H1 (cell line): Measurements from ENCODE around the gene ACTRT3. TPM values are rescaled to one million over a fixed set of nuclear protein-coding genes. Genes with fewer than 3 reads are reported as not detected.

Experiments
- CTCF ChIA-PET: fragments of 300-600 bp; sonication (Branson Sonifier 250); formaldehyde crosslinking; loops from one replicate; lab custom pipeline; 2021; ENCODE audit not compliant: partially characterized antibody; lab: Charles Lee
- POLR2A ChIA-PET: fragments of 300-600 bp; sonication (Branson Sonifier 250); formaldehyde crosslinking; loops from one replicate; lab custom pipeline; 2021; ENCODE audit warnings: inconsistent platforms; ENCODE audit not compliant: partially characterized antibody; lab: Charles Lee
- DNase-seq, 2 experiments: peaks; one replicate each; pipeline versions ENCODE4 v3.0.0 to v3.0.0-alpha.2; 2010 to 2022; ENCODE audit warnings: low spot score in 2 of 2, low read depth in 1 of 2, mixed read lengths in 1 of 2
- FAIRE-seq: peaks from 2 replicates; lab custom pipeline; 2011; peaks lifted over from hg19 to GRCh38; lab: Jason Lieb, UNC
- H2AFZ ChIP-seq: 2 replicates; pipeline ENCODE4 v1.8.1; 2012; ENCODE audit warnings: low read length, inconsistent platforms
- H2AK5ac ChIP-seq: 2 replicates; pipeline ENCODE4 v1.6.1; 2013; ENCODE audit warnings: low read depth, low read length
- H2BK120ac ChIP-seq: replicated peaks from 2 replicates; pipeline ENCODE3; 2013; ENCODE audit warnings: low read depth, low read length, inconsistent platforms
- H2BK12ac ChIP-seq: 2 replicates; pipeline ENCODE4 v1.6.1; 2013; ENCODE audit warnings: low read depth, low read length
- H2BK15ac ChIP-seq: 2 replicates; pipeline ENCODE4 v1.6.1; 2013; ENCODE audit warnings: low read length
- H2BK20ac ChIP-seq: 2 replicates; pipeline ENCODE4 v1.6.1; 2013; ENCODE audit warnings: low read length
- H2BK5ac ChIP-seq: 2 replicates; pipeline ENCODE4 v1.6.1; 2013; ENCODE audit warnings: low read depth, low read length
- H3K14ac ChIP-seq: 2 replicates; pipeline ENCODE4 v1.6.1; 2013; ENCODE audit warnings: inconsistent platforms; ENCODE audit not compliant: insufficient read length
- H3K18ac ChIP-seq: 2 replicates; pipeline ENCODE4 v1.6.1; 2013; ENCODE audit warnings: low read length; ENCODE audit errors: extremely low read depth
- H3K23ac ChIP-seq: 2 replicates; pipeline ENCODE4 v1.6.1; 2013; ENCODE audit warnings: inconsistent platforms; ENCODE audit not compliant: insufficient read length
- H3K23me2 ChIP-seq: 2 replicates; pipeline ENCODE4 v1.6.1; 2013; ENCODE audit warnings: low read depth, low read length
- H3K27ac ChIP-seq: 2 replicates; pipeline ENCODE4 v1.6.1; 2011; ENCODE audit warnings: low read depth, low read length, inconsistent platforms
- H3K27me3 ChIP-seq, 4 experiments: replicated peaks in 1 of 4; 1 replicate in 1 of 4; 2 replicates in 3 of 4; pipeline versions ENCODE4 v1.6.1 to v1.8.1; 2011 to 2013; ENCODE audit warnings: low read length in 3 of 4, mild to moderate bottlenecking in 3 of 4, inconsistent platforms in 2 of 4, mixed read lengths in 2 of 4, moderate library complexity in 1 of 4; ENCODE audit not compliant: control insufficient read depth in 3 of 4, insufficient read depth in 3 of 4; ENCODE audit errors: extremely low read depth in 1 of 4
- H3K36me3 ChIP-seq, 4 experiments: 2 replicates each; pipeline versions ENCODE4 v1.6.1 to v1.8.1; 2011 to 2013; ENCODE audit warnings: mild to moderate bottlenecking in 4 of 4, low read length in 3 of 4, moderate library complexity in 2 of 4, control low read depth in 1 of 4, inconsistent platforms in 1 of 4; ENCODE audit not compliant: insufficient read depth in 4 of 4, control insufficient read depth in 2 of 4
- H3K4ac ChIP-seq: replicated peaks from 2 replicates; pipeline ENCODE3; 2013; ENCODE audit warnings: low read length, low read depth, mixed read lengths, inconsistent platforms; ENCODE audit not compliant: insufficient read length
- H3K4me1 ChIP-seq, 4 experiments: replicated peaks in 1 of 4; 1 replicate in 1 of 4; 2 replicates in 3 of 4; pipeline versions ENCODE4 v1.6.1 to v1.8.1; 2011 to 2013; ENCODE audit warnings: low read length in 3 of 4, inconsistent platforms in 2 of 4, mixed read lengths in 1 of 4; ENCODE audit not compliant: insufficient read depth in 4 of 4, control insufficient read depth in 3 of 4
- H3K4me2 ChIP-seq, 2 experiments: 2 replicates each; pipeline versions ENCODE4 v1.6.1 to v1.8.1; 2011 to 2013; ENCODE audit warnings: low read depth in 2 of 2, low read length in 2 of 2, control low read depth in 1 of 2, inconsistent platforms in 1 of 2, mild to moderate bottlenecking in 1 of 2; ENCODE audit not compliant: insufficient read depth in 1 of 2
- H3K4me3 ChIP-seq, 4 experiments: fragments of 200-600, 300-600 bp in 1 of 4; sonication (generic), shearing (Covaris generic), sonication (Bioruptor Twin) in 1 of 4; 2 replicates each; pipeline versions ENCODE4 v1.5.1 to v1.8.1; 2011 to 2016; ENCODE audit warnings: low read length in 4 of 4, low read depth in 3 of 4, control low read depth in 2 of 4, inconsistent platforms in 2 of 4, mild to moderate bottlenecking in 2 of 4, mixed read lengths in 1 of 4, moderate library complexity in 1 of 4; ENCODE audit not compliant: insufficient read depth in 2 of 4; ENCODE audit errors: extremely low read depth in 1 of 4
- H3K56ac ChIP-seq: replicated peaks from 2 replicates; pipeline ENCODE3; 2013; ENCODE audit warnings: low read depth, mild to moderate bottlenecking, mixed read lengths, low read length, inconsistent platforms; ENCODE audit not compliant: insufficient read length
- H3K79me1 ChIP-seq: 2 replicates; pipeline ENCODE4 v1.6.1; 2013; ENCODE audit warnings: low read depth, low read length, control low read depth
- H3K79me2 ChIP-seq, 2 experiments: 2 replicates each; pipeline versions ENCODE4 v1.6.1 to v1.8.1; 2012 to 2013; ENCODE audit warnings: low read length in 2 of 2, mild to moderate bottlenecking in 2 of 2, inconsistent platforms in 1 of 2; ENCODE audit not compliant: insufficient read depth in 2 of 2, control insufficient read depth in 1 of 2
- H3K9ac ChIP-seq, 4 experiments: replicated peaks in 1 of 4; 1 replicate in 1 of 4; 2 replicates in 3 of 4; pipeline versions ENCODE4 v1.6.1 to v1.8.1; 2011 to 2013; ENCODE audit warnings: low read depth in 3 of 4, low read length in 3 of 4, control low read depth in 2 of 4, mild to moderate bottlenecking in 2 of 4, moderate library complexity in 2 of 4, inconsistent platforms in 1 of 4; ENCODE audit errors: extremely low read depth in 1 of 4
- H3K9me3 ChIP-seq, 2 experiments: 2 replicates each; pipeline versions ENCODE4 v1.6.1 to v1.8.1; 2012 to 2013; ENCODE audit warnings: mild to moderate bottlenecking in 2 of 2, moderate library complexity in 2 of 2, control low read depth in 1 of 2, inconsistent platforms in 1 of 2, low read depth in 1 of 2, low read length in 1 of 2, mixed read lengths in 1 of 2; ENCODE audit not compliant: insufficient read depth in 2 of 2
- H4K20me1 ChIP-seq, 2 experiments: replicated peaks in 1 of 2; 2 replicates each; pipeline versions ENCODE3 to v1.8.1; 2011 to 2013; ENCODE audit warnings: inconsistent platforms in 2 of 2, low read length in 2 of 2, mild to moderate bottlenecking in 1 of 2; ENCODE audit not compliant: insufficient read depth in 2 of 2, control insufficient read depth in 1 of 2
- H4K5ac ChIP-seq: 2 replicates; pipeline ENCODE4 v1.6.1; 2013; ENCODE audit warnings: low read length, low read depth, mixed read lengths, inconsistent platforms; ENCODE audit not compliant: insufficient read length
- H4K8ac ChIP-seq: 2 replicates; pipeline ENCODE4 v1.8.0; 2013; ENCODE audit warnings: mild to moderate bottlenecking, moderate library complexity, low read length, inconsistent platforms; ENCODE audit not compliant: insufficient read depth; ENCODE audit errors: extremely low read depth
- H4K91ac ChIP-seq: replicated peaks from 2 replicates; pipeline ENCODE3; 2013; ENCODE audit warnings: low read length, mixed read lengths, inconsistent platforms; ENCODE audit not compliant: insufficient read length
- BCL11A ChIP-seq, 2 experiments: IDR thresholded peaks; one replicate each; pipeline ENCODE4 v1.6.1; 2011; ENCODE audit warnings: low read depth in 2 of 2, low read length in 2 of 2, mild to moderate bottlenecking in 2 of 2
- CEBPB ChIP-seq: IDR thresholded peaks from 2 replicates; pipeline ENCODE4 v1.6.1; 2012; ENCODE audit warnings: low read depth, low read length
- CREB1 ChIP-seq: IDR thresholded peaks from 2 replicates; pipeline ENCODE4 v1.6.1; 2012; ENCODE audit warnings: inconsistent platforms
- RAD21 ChIP-seq, 2 experiments: IDR thresholded peaks in 1 of 2; conservative IDR thresholded peaks in 1 of 2; 2 replicates each; pipeline ENCODE4 v1.6.1; 2011; ENCODE audit warnings: low read depth in 2 of 2, low read length in 2 of 2, improper control_type of control experiment in 1 of 2, inconsistent platforms in 1 of 2, mild to moderate bottlenecking in 1 of 2, moderate library complexity in 1 of 2
- RBBP5 ChIP-seq: IDR thresholded peaks from 2 replicates; pipeline ENCODE4 v1.7.1; 2012; ENCODE audit warnings: low read depth, mild to moderate bottlenecking, inconsistent platforms, low read length, moderate library complexity, borderline replicate concordance
- SP2 ChIP-seq: IDR thresholded peaks from 2 replicates; pipeline ENCODE4 v1.6.1; 2012; ENCODE audit warnings: mild to moderate bottlenecking, low read length, inconsistent platforms
- TAF7 ChIP-seq: optimal IDR thresholded peaks from 2 replicates; pipeline ENCODE3; 2011; ENCODE audit warnings: low read depth, mild to moderate bottlenecking, inconsistent platforms, low read length, moderate library complexity, borderline replicate concordance
- TBP ChIP-seq: IDR thresholded peaks from 2 replicates; pipeline ENCODE4 v1.6.1; 2011; ENCODE audit warnings: low read depth, low read length, improper control_type of control experiment
- TCF12 ChIP-seq: IDR thresholded peaks from 2 replicates; pipeline ENCODE4 v1.6.1; 2011; ENCODE audit warnings: low read depth, mild to moderate bottlenecking, low read length
- YY1 ChIP-seq: IDR thresholded peaks from 2 replicates; pipeline ENCODE4 v1.6.1; 2011; ENCODE audit warnings: low read depth, mild to moderate bottlenecking, low read length
- polyA plus RNA-seq, 7 experiments: library from polyadenylated mRNA; depleted of rRNA in 3 of 7; stranded (reverse) in 5 of 7; unstranded in 2 of 7; fragments of >200 nt in 5 of 7; fragments of 200-250 nt in 2 of 7; gene quantifications; 1 replicate in 5 of 7; 2 replicates in 1 of 7; 4 replicates in 1 of 7; pipeline versions ENCODE4 v1.2.1 to v1.2.3, GENCODE V29; 2011 to 2013; ENCODE audit warnings: missing spikeins in 2 of 7, mixed read lengths in 2 of 7
- total RNA-seq: library from RNA; stranded (reverse); fragmentation: NEBNext Ultra II Directional; extraction: Animal tissue kit (Norgen Biotek cat#: 25700); gene quantifications from 2 replicates; pipeline ENCODE4 v1.2.1, GENCODE V29; 2021

Gene ACTRT3
- total and polyA plus RNA-seq, 2 of the 8 experiments (the other 6 are each of a cell fraction or from before 2014, with no cell fraction given): 3.4 to 5.9 TPM

DNA sequence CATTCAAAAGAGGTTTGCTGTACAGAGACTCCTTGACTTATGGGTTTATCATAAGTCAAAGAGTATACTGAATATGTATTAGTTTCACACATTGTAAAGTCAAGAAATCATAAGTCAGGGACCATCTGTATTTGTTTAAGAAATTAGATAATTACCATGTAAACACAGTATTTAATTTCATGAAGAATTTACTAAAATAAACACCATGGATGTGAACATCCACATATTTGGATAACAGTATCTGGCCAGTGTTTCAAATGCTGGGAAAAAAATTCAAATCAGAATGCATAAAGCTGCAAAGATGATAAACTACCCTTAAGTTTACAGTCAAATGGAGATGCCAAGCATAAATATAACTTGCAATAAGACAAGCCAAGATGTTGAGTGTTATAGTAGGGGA, 20.9 kb upstream of the ACTRT3 start:
- no peak overlapping the region for H2AK5ac ChIP-seq
- no peak overlapping the region for H4K5ac ChIP-seq
- no peaks in the 10 kb centered on the region for H3K4me1 ChIP-seq
- CTCF ChIA-PET: interaction anchor here (1.0 kb wide), 1 partner anchor 11 kb away, joined by 3 read pairs; no protein-coding TSS in a partner anchor
- H3K79me2 ChIP-seq: no peaks in the 10 kb centered on the region
- no peaks in the 10 kb centered on the region for H3K79me1 ChIP-seq
- H2BK12ac ChIP-seq: no peak overlapping the region
- H3K18ac ChIP-seq: no peak overlapping the region
- no peak overlapping the region for H3K9ac ChIP-seq
- no peaks in the 10 kb centered on the region for H4K20me1 ChIP-seq
- no peak for FAIRE-seq
- peaks cover 0 to 43% (median 18%) of the 10 kb centered on the region in 4 experiments; a peak in 4 of 8 replicates for H3K36me3 ChIP-seq
- DNase-seq: no peak
- no peak overlapping the region for H2AFZ ChIP-seq
- no peak overlapping the region for H4K91ac ChIP-seq
- no peak overlapping the region for H3K4me3 ChIP-seq
- H3K9me3 ChIP-seq: no peaks in the 10 kb centered on the region
- no peaks in the 10 kb centered on the region for H3K27me3 ChIP-seq
- H3K4ac ChIP-seq: no peak overlapping the region
- H3K56ac ChIP-seq: no peak overlapping the region
- no peak overlapping the region for H3K14ac ChIP-seq
- no peak overlapping the region for H2BK20ac ChIP-seq
- no peak overlapping the region for H4K8ac ChIP-seq
- TF ChIP-seq BCL11A (IDR thresholded peaks at IDR 0.05; ENCODE audit: low read depth in 2 of 2, low read length in 2 of 2) (no peak), TBP (no peak), RAD21 (IDR thresholded peaks at IDR 0.05 in 1 of 2, conservative IDR thresholded peaks at IDR 0.05 in 1 of 2; ENCODE audit: low read depth in 2 of 2, low read length in 2 of 2) (no peak), YY1 (no peak), SP2 (no peak), RBBP5 (no peak), CREB1 (no peak), TAF7 (no peak), CEBPB (no peak), TCF12 (no peak)
- no peak overlapping the region for H2BK15ac ChIP-seq
- no peak overlapping the region for H3K4me2 ChIP-seq
- no peak overlapping the region for H2BK5ac ChIP-seq
- POLR2A ChIA-PET: interaction anchor here (1.1 to 1.6 kb wide), 6 partner anchors 11 to 177 kb away, joined by 3 to 5 read pairs (median 4); no protein-coding TSS in a partner anchor
- no peaks in the 10 kb centered on the region for H3K23me2 ChIP-seq
- H3K23ac ChIP-seq: no peak overlapping the region
- H2BK120ac ChIP-seq: no peak overlapping the region
- H3K27ac ChIP-seq: no peak overlapping the region
